ENCODE measurements around the gene JAKMIP2. TPM values are rescaled to one million over a fixed set of nuclear protein-coding genes. Genes with fewer than 3 reads are reported as not detected.

JAKMIP2 gene
- total RNA-seq, 4 donors from 2014 or later = 0.28 to 2.0 (median 0.73) TPM

DNA sequence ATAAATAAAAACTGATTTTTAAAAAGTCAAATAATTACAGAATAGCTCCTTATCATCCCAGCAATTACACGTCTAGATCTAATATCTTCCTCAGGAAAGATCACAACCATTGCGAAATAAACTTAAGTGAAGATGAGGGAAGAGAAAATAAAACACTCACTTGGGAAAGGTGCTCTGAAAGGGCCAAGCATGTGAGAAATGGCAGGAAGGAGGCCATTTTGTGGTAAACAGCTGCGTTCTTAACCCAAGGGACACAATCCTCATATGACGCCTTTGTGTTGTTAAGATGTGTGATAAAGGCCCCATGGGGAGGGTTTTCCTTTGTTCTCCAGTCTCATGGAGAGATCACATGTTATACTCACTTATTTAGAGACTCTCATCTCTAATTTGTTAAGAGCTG is 32.5 kb downstream of the JAKMIP2 start:
- no peak for DNase-seq (ENCODE audit: low spot score)
- TF ChIP-seq, protein P1, sequence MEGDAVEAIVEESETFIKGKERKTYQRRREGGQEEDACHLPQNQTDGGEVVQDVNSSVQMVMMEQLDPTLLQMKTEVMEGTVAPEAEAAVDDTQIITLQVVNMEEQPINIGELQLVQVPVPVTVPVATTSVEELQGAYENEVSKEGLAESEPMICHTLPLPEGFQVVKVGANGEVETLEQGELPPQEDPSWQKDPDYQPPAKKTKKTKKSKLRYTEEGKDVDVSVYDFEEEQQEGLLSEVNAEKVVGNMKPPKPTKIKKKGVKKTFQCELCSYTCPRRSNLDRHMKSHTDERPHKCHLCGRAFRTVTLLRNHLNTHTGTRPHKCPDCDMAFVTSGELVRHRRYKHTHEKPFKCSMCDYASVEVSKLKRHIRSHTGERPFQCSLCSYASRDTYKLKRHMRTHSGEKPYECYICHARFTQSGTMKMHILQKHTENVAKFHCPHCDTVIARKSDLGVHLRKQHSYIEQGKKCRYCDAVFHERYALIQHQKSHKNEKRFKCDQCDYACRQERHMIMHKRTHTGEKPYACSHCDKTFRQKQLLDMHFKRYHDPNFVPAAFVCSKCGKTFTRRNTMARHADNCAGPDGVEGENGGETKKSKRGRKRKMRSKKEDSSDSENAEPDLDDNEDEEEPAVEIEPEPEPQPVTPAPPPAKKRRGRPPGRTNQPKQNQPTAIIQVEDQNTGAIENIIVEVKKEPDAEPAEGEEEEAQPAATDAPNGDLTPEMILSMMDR (IDR thresholded peaks at IDR 0.05) = no peak
- ATAC-seq (ENCODE audit: low FRiP score) = no peak

DNA sequence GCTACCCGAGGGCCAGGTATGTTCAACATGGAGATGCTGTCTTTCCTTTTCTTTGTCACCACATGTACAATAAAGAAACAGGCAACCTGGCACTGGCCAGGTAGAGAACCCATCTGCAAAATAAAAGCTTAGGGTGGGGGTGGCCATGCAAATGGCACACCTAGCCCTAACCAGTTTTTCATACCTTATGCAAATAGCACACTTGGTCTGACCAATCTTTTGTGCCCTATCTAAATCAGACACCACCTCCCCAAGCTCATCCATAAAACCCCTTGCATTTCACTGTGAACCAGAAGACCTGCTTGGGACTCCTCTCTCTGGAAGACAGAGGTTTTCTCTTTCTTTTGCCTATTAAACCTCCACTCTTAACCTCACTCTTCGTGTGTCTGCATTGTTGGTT is 33.9 kb downstream of the JAKMIP2 start:
- ATAC-seq (ENCODE audit: low FRiP score) (no peak), DNase-seq (ENCODE audit: low spot score) (no peak)
- TF ChIP-seq, protein P1 (IDR thresholded peaks at IDR 0.05) = no peak

DNA sequence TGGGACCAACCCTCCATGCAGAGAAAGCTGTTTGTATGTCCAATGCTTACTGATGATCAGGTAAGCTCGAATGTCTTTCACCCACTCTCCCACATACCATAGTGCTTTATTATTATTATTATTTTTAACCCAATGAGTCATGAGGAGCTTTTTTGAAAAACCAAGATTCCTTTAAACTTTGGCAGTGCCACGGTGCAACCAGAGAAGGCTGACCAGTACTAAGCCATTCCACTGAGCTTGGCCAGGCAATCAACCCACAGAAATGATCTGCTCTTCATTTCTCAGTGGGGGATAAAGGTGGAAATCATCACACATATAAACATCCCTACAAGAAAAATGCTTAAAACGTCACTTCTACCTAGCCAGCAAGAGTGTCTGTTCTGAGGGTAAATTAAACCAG is 35.5 kb downstream of the JAKMIP2 start:
- TF ChIP-seq, protein P1 (IDR thresholded peaks at IDR 0.05) = no peak
- DNase-seq (ENCODE audit: low spot score) (no peak), ATAC-seq (ENCODE audit: low FRiP score) (no peak)

DNA sequence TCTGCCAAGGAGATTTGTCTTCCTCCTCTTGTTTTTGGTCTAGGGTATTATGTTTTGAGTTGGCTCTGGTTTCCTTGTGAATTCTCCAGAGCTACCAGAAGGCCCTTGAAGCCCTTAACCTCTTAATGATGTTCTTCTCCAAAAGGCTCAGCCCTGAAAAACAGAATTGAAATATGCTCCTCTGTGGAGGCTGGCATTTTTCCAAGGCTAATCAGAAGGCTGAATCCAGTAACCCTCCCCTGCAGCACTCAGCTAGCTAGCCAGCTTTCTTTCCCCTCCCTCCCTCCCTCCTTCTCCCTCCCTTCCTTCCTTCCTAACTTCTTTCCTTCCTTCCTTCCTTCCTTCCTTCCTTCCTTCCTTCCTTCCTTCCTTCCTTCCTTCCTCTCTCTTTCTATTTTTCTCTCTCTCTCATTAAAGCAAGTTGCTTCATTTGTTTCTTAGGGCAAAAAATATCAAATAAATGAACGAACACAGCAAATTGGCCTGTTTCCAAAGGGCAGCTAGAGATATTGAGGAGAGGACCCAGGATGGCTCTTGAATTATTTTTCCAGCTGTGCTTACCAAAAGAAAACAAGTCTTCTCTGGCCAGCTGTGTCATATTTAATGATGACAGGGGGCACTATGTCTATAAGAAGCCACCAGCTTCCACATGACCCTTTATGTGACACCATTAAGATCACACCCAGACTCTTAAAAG is 38.7 kb downstream of the JAKMIP2 start:
- TF ChIP-seq, protein P1 (IDR thresholded peaks at IDR 0.05) = no peak
- ATAC-seq (ENCODE audit: low FRiP score) (no peak), DNase-seq (ENCODE audit: low spot score) (no peak)

DNA sequence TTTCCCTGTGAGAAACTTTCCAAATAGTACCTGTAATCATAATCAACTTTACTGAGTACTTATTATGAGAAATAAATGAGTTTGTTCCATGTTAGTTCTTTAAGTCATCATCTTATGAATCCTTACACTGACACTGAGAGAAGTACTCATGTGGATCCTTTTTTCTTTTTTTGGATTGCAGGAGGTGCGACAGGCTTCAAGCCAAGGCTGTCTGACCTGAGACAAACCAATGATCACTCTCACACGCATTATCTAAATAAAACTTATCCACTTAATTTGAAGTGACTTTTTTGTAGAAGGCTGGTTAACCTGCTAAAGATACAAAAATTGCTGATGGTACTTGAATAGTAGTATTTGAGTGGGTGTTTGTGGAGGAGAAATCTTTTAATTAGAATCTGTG is 39.5 kb downstream of the JAKMIP2 start:
- DNase-seq (ENCODE audit: low spot score) = no peak
- ATAC-seq (ENCODE audit: low FRiP score) = no peak
- TF ChIP-seq, protein P1 (IDR thresholded peaks at IDR 0.05) = no peak

DNA sequence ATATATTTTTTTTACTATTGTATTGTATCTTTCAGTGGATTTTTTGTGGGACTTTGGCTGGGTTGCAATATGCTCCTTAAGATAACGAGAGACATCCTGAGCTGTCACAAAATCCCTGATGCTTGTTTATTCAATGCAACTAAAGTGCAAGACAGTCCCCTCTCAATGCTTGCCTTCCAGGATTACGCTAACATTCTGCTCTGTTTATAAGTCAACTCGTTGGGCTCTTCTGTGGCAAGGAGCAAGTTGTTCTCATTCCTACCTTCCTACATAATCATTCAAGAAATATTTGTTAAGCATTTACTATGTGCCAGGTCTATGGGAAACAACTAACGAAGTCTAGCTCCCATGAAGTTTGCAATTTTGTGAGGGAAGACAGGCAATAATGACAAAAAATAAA is 40.4 kb downstream of the JAKMIP2 start:
- TF ChIP-seq, protein P1 (IDR thresholded peaks at IDR 0.05) = no peak
- DNase-seq (ENCODE audit: low spot score) = no peak
- no peak for ATAC-seq (ENCODE audit: low FRiP score)

DNA sequence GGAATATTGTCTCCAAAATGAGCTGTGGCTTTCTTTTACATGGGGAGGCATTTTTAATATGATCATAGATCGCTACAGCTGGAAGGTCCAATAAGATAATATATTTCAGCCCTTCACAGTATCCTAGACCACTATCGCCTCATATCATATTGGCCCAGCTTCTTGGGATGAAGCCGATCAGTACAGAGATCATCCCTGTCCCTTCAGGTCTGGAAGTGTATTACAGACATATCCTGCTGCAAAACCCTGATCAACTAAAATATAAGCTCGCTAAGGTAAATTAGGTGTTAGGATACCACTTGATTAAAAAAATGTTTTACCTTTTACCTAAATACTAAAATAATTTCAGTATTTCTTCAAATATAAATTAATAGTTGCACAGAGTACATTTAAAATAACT is 41.7 kb downstream of the JAKMIP2 start:
- no peak for DNase-seq (ENCODE audit: low spot score)
- ATAC-seq (ENCODE audit: low FRiP score) = no peak
- TF ChIP-seq, protein P1 (IDR thresholded peaks at IDR 0.05) = no peak

All from omental fat pad (tissue), 4 donors.